Stimulated activated CD4-positive, alpha-beta T cell treated with anti-CD3 and anti-CD28 coated beads, Interleukin-4, amount 100 ng/mL, for 48 hours (primary cell): ENCODE measurements around the gene CAPN12.

ENCODE experiments used
- DNase-seq, 2 donors: peaks; one replicate each; pipeline ENCODE4 v3.0.0-alpha.2; 2020; ENCODE audit warnings: low read depth in 2 of 2

Gene CAPN12

DNA sequence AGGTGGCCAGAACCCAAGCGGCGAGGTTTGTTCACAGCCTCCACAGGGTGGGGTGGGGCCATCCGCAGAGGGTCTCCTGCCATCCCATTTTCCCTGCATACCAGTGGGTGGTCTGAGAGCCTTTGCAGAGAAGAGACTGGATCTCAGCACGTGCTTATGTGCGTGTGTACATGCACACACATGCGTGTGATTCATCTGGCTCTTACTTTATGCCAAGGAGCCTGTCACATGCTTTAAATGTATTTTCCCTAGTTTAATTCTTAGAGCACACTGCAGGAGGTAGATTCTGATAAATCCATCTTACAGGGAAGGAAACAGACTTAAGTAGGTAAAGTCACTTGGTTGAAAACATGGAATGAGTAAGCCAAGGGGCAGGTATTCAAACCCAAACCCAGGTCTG, 47.1 kb downstream of the CAPN12 start:
- no peak for DNase-seq

GRCh38 chr19:38696729-38697055, 47.6 kb downstream of the CAPN12 start:
- DNase-seq: no peak

DNA sequence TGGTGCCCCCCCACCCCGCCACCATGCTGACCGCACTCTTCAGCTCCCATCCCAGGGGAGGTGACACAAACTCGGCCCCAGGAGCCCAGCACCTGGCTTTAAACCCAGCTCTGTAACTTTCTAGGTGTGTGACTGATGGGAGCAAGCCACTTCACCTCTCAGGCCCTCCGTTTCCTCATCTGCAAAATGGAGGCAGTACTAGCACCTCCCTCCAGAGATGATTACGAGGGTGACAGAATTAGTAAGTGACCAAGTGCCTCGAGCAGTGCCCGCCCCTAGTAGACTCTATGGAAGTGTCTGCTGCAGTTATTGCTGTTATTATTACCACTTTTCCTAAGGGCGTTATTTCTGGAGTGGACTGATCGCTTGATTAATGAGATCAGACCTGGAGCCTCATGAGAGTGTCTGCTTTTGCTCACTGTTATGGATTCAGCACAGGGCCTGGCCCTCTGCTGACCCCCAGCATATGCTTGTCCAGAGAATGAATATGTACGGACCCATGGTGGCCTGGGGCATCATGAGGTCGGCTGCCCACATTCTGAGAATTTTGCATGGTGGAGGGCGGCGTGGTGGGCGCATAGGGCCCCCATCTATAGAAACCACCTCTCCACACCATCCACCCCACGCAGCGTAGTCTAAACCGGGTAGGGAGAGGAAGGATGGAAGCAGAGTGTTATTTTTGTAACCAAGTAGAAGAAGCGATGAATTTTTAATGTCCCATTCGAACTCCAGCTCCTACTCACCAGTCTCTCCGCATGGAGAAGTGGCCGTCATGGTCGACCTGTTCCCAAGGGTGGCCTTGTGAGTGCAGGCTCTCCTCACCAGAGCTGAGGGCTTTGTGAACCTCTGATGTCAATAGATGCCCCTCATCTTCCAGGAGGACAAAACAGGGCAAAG, 48.2 kb downstream of the CAPN12 start:
- no peak for DNase-seq

DNA sequence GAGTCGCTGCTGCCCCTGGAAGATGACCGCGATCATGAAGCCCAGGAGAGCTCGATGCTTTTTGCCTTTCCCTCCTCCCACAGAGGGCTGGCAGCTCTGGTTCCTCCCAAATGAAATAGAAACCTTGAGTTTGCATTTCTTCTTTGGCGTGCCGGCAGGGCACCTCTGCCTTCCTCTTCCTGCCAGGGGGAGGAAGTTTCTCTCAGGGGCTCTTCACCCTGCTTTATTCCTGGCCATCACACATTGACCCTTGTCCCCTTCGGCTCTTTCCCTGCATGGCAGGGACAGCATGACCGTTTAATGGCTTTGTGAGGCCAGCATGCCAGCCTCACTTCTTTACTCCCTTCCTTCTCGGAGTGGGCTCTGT, 49.0 kb downstream of the CAPN12 start:
- no peak for DNase-seq

DNA sequence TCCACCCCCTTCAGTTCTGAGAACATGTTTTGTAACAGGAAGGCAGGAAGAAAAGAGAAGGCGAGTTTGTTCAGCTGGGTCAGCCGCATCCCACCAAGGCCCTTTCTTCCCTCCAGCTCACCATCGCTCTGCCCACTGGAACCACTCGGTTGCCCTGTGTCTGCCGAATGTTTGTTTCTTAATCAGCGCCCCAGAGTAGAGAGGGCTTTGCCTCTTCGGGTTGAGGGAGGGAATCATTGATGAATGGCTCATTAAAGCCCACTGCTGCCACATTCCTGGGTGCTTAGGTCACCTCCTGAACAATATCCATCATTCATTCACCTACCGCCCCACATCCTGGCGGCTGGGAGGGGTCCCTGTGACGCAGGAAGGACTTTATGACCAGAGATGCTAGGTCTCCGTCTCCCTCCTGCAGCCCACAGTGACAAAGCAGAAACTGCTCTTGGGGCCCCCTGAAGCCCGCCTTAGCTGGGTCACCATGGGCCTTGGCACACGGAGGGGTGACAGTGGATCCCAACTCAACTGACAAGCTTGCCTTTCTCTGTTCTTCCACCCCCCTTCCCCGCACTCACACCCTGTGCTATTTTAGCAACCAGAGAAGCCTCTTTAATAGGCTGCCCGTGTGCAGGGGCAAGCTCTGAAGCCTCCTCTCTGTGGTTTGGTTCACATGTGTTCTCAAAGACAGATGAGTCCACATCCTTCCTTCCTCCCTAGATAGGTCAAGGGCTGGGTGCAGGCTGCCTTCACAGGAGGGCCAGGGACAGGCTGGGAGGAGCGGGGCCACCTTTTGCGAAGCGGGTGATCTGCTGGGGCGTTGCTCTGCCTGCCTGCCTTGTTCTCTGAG, 50.7 kb downstream of the CAPN12 start:
- no peak for DNase-seq

DNA sequence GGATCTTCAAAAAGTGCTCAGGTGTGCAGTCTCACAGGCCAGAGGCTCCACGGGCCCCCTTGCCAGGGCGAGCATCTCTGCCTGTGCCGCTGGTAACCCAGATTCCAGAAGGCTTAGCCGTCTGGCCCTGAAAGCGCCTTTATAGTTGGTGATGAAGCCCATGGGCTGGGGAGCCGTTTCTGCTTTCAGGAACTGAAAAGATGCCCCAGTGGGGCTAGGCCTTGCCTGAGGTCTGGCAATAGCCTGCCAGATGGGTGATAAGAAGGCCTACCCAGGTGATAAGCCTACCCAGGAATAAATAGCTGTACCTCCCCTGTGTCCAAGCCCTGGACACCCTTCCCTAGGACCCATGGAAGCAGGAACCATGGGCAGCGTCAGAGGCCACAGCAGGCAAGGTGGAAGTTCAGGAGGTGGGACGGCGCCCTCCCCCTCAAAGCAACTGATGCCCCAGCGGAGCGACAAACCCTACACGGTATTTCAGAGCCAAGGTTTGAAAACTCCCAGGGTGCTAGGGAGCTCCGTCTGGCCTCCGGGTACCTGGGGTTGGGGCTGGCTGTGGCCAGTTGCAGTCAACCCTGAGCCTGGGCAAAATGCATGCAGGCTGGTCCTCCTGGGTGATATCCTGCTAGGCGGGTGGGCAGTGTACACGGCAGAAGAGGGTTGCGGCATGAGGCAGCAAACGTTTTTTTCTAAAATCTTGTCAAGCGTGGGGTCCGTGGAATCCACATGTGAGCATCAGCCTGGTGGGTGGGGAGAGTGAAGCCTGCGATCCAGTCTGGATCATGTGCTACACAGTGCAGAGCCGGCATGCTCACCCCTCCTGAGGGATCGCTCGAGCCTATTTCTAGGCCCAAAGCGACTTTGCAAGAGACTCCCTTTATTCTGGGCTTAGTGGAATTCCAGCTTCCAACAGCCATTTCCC, 51.6 kb downstream of the CAPN12 start:
- DNase-seq: no peak

- DNase-seq: no peak
These were observed 52.3 kb downstream of the CAPN12 start for GRCh38 chr19:38691938-38692457.

- no peak for DNase-seq
These were observed 53.4 kb downstream of the CAPN12 start for GRCh38 chr19:38690832-38691231.

DNA sequence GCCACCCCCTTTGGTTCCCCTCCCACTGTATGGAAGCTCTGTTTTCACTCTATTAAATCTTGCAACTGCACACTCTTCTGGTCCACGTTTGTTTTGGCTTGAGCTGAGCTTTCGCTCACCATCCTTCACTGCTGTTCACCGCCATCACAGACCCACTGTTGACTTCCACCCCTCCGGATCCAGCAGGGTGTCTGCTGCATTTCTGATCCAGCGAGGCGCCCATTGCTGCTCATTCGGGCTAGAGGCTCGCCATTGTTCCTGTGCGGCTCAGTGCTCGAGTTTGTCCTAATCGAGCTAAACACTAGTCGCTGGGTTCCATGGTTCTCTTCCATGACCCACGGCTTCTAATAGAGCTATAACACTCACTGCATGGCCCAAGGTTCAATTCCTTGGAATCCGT, 54.1 kb downstream of the CAPN12 start:
- DNase-seq: no peak

GRCh38 chr19:38687837-38688378, 56.4 kb downstream of the CAPN12 start:
- DNase-seq: no peak

DNA sequence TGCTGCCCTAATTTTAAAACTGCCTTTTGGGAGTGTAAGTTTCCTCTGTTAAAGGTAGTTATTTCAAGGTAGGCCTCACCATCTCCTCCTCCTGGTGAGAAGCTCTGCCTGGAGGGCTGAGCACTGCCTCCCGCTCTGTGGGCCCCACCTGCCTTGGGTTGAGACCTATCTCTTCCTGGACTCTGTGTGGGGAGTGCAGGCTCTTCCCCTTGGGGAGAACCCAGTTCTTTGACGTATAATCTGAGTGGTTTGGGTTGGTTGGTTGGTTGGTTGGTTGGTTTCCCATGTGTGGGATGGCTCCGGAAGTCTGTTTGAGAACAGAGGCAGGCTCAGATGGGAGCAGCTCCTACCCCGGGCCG, 57.8 kb downstream of the CAPN12 start:
- DNase-seq: peak in 1 of 2 donors; percentile 26

GRCh38 chr19:38685666-38686529, 58.4 kb downstream of the CAPN12 start:
- no peak for DNase-seq

DNA sequence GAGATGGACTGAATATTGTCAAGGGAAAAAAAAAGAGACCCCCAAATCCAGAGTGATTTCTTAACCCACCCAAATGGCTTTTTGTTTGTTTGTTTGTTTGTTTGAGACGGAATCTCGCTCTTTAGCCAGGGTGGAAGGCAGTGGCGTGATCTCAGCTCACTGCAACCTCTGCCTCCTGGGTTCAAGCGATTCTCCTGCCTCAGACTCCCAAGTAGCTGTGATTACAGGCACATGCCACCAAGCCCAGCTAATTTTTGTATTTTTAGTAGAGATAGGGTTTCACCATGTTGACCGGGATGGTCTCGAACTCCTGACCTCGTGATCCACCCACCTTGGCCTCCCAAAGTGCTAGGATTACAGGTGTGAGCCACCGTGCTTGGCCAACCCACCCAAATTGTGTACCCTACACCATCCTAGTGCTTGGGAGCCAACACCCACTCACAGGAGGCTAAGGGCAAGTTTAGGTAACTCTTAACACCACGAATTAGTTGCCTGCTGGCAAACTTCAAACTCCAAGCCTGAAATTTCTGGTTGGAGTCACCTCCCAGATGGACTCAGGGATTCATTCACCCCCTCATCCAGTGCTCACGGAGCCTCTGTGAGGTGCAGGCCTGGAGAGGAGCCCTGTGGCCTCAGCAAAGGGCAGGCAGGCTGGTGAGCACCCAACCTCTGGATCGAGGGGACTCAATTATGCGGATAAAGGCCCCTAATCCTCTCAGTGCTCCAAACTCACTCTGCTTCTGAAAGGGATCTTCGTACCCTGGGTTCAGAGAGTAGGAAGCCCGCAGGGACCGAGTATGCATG, 59.2 kb downstream of the CAPN12 start:
- no peak for DNase-seq

GRCh38 chr19:38684078-38684861, 60.0 kb downstream of the CAPN12 start:
- no peak for DNase-seq

DNA sequence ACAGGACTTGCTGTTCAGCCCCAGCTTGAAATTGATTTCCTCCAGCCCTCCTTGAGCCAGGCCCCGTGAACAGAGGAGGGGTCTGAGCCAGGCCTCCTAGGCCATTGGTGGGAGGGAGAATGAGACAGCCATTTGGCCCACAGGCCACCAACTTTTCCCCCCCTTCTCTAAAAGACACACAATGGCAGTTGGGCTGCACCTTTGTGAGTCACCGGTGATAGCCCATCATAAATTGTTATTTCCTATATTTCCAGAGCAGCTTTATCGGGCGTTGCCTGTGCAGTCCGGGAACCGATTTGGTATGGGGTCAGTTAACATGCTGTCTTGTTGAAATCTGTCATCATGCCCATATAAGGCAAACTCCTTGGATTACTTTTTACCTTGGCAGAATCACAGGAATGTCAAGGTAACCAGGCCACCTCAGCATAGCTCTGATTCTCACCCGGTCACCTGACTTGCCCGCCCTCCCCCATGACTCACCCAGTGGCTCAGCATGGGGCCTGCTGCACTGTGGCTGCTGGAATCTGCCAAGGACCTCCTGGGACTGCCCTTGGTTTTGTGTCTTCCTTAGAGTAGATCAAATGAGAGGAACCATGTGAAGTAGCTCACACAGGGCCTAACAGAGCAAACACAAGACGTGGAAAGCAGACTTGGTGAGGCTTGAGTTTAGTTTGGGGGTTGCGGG, 60.7 kb downstream of the CAPN12 start:
- peak; percentile 26 to 40 for DNase-seq

- DNase-seq: no peak
These were observed 61.3 kb downstream of the CAPN12 start for GRCh38 chr19:38682872-38683392.

DNA sequence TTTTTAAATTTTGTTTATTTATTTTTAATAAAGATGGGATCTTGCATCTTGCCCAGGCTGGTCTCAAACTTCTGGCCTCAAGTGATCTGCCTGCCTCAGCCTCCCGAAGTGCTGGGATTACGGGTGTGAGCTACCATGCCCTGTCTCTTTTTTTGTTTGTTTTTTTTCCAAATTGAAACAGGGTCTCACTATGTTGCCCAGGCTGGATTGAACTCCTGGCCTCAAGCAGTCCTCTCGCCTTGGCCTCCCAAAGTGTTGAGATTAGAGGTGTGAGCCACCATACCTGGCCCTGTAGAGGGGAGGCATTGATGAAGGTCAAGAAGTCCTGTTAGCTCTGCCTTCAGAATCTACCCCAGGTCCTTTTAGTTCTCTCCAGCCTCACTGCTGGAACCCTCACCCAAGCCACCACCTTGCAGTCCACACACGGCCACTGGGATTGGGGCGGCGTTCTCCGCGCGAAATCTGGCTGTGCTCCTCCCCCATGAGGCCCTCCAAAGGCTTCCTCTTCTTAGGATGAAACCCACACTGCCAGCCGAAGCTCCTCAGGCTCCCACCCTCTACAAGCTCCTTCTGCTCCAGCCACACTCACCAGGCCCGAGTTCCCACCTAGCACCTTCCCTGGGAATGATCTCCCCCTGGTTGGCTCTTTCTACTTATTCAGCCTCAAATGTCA, 61.9 kb downstream of the CAPN12 start:
- DNase-seq: no peak
